Osteoblast (primary cell): ENCODE measurements around the gene USF1. TPM values are rescaled to one million over a fixed set of nuclear protein-coding genes. Genes with fewer than 3 reads are reported as not detected.
A peak's percentile ranks its signal among the peaks of the same experiment; 100 is the strongest.
"Not testable (repeated sequence)": the region's sequence is repeated elsewhere in the genome, so short reads cannot be mapped to it uniquely, and the experiment has no call there.

ENCODE experiments used
- DNase-seq: peaks from one replicate; pipeline ENCODE4 v3.0.0; 2011; ENCODE audit warnings: low spot score, mixed read lengths; ENCODE audit not compliant: insufficient read length; ENCODE audit errors: missing footprints
- H2AFZ ChIP-seq: 2 replicates; pipeline ENCODE4 v1.6.0; 2011; ENCODE audit warnings: mild to moderate bottlenecking, low read length
- H3K27ac ChIP-seq: 2 replicates; pipeline ENCODE4 v1.5.1; 2011; ENCODE audit warnings: mild to moderate bottlenecking, low read depth, low read length, moderate library complexity
- H3K27me3 ChIP-seq: 2 replicates; pipeline ENCODE4 v1.6.0; 2012; ENCODE audit warnings: mild to moderate bottlenecking, control low read depth, inconsistent platforms, low read length, moderate library complexity; ENCODE audit not compliant: insufficient read depth
- H3K36me3 ChIP-seq: 2 replicates; pipeline ENCODE4 v1.5.1; 2011; ENCODE audit warnings: mild to moderate bottlenecking, low read length, control low read depth, moderate library complexity; ENCODE audit not compliant: insufficient read depth
- H3K4me1 ChIP-seq: 2 replicates; pipeline ENCODE4 v1.5.1; 2011; ENCODE audit warnings: mild to moderate bottlenecking, low read length, control low read depth, moderate library complexity; ENCODE audit not compliant: insufficient read depth
- H3K4me2 ChIP-seq: 2 replicates; pipeline ENCODE4 v1.6.0; 2011; ENCODE audit warnings: mild to moderate bottlenecking, low read length; ENCODE audit not compliant: insufficient read depth
- H3K4me3 ChIP-seq: fragments of 200-600 bp; sonication (generic); 3 replicates; pipeline ENCODE4 v1.5.1; 2012; ENCODE audit warnings: mild to moderate bottlenecking, low read length, inconsistent platforms; ENCODE audit not compliant: insufficient read depth
- H3K79me2 ChIP-seq: 2 replicates; pipeline ENCODE4 v1.6.0; 2012; ENCODE audit warnings: mild to moderate bottlenecking, low read length, control low read depth, inconsistent platforms; ENCODE audit not compliant: insufficient read depth
- H3K9me3 ChIP-seq: 2 replicates; pipeline ENCODE4 v1.5.1; 2011; ENCODE audit warnings: low read depth, low read length, control low read depth
- H4K20me1 ChIP-seq: 2 replicates; pipeline ENCODE4 v1.6.0; 2012; ENCODE audit warnings: mild to moderate bottlenecking, low read length, control low read depth; ENCODE audit not compliant: insufficient read depth
- CTCF ChIP-seq: IDR thresholded peaks from 2 replicates; pipeline ENCODE4 v1.5.1; 2011; ENCODE audit warnings: mild to moderate bottlenecking, low read depth, low read length, moderate library complexity; ENCODE audit errors: extremely low read depth
- small RNA-seq: library from RNA; depleted of rRNA; stranded (forward); fragments of <200 nt; gene quantifications from one replicate; pipeline ENCODE3, GENCODE V24; 2012
- total RNA-seq: library from RNA; depleted of rRNA; stranded (reverse); fragments of >200 nt; gene quantifications from 2 replicates; pipeline ENCODE4 v1.2.3, GENCODE V29; 2012

USF1 gene
- total RNA-seq, 1 donor = 47.4 TPM

DNA sequence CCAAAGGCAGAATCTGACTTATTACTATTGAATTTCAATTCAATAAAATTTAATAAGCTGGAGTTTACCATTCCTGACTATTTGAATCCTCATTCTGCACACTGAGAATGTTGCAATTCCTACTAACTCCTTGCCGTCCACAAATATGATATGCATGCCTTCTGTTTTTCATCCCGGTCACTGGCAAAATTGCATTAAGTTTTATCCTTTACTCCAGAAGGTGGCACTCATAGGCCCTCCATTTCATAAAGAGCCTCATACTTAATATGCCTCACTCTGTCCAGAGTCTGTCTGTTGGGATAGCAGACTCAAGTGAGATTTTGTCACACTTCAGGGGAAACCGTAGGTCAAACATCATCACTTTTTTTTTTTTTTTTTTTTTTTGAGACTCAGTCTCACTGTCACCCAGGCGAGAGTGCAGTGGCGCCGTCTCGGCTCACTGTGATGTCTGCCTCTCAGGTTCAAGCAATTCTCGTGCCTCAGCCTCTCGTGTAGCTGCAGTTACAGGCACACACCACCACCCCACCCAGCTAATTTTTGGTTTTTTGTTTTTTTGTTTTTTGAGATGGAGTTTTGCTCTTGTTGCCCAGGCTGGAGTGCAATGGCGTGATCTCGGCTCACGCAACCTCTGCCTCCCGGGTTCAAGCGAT lies 52.1 kb downstream of the USF1 start:
- Histone ChIP-seq H3K27me3 (no peaks in the 10 kb centered on the region), H3K36me3 (no peaks in the 10 kb centered on the region), H4K20me1 (no peaks in the 10 kb centered on the region), H3K4me2 (no peak overlapping the region), H3K4me1 (peaks cover 8% of the 10 kb centered on the region), H3K27ac (no peak overlapping the region), H3K4me3 (no peak overlapping the region), H3K9me3 (no peaks in the 10 kb centered on the region), H2AFZ (no peak overlapping the region), H3K79me2 (no peaks in the 10 kb centered on the region)
- peak; percentile 49 for TF ChIP-seq CTCF
- DNase-seq = no peak

- not testable (repeated sequence) for DNase-seq, H3K79me2 ChIP-seq, H3K4me1 ChIP-seq, H3K36me3 ChIP-seq, H3K9me3 ChIP-seq, H4K20me1 ChIP-seq, H3K4me3 ChIP-seq, H2AFZ ChIP-seq, H3K4me2 ChIP-seq, H3K27ac ChIP-seq, H3K27me3 ChIP-seq
Measured at GRCh38 chr1:160992036-160992435, 53.7 kb downstream of the USF1 start.

Small RNAs within 50 kb of the gene (small RNA-seq; reads per million reads assigned to genes)
- gene AL591806.2 = not detected

Other genes with a start within 250 kb of the USF1 start
- not detected in 2 replicates for gene LY9, start 249.8 kb downstream of the USF1 start, total RNA-seq
- gene CD244, start 183.1 kb downstream of the USF1 start, total RNA-seq = not detected in 2 replicates
- not detected in 2 replicates for gene ITLN1, start 160.8 kb downstream of the USF1 start, total RNA-seq
- not detected in 2 replicates for gene ITLN2, start 91.2 kb downstream of the USF1 start, total RNA-seq
- 0.72 and 1.2 TPM in 2 replicates for gene F11R, start 24.8 kb downstream of the USF1 start, total RNA-seq
- 0.72 and 1.8 TPM in 2 replicates for gene TSTD1, start 7.0 kb downstream of the USF1 start, total RNA-seq
- under 0.01 TPM in 1 of 2 replicates, not detected in the other for gene ARHGAP30, start 23.9 kb upstream of the USF1 start, total RNA-seq
- gene NECTIN4, start 43.6 kb upstream of the USF1 start, total RNA-seq = under 0.01 TPM in 2 replicates
- gene KLHDC9, start 52.4 kb upstream of the USF1 start, total RNA-seq = 1.4 and 1.5 TPM in 2 replicates
- 17.7 and 27.9 TPM in 2 replicates for gene PFDN2, start 72.1 kb upstream of the USF1 start, total RNA-seq
- gene NIT1, start 72.1 kb upstream of the USF1 start, total RNA-seq = 23.9 and 28.0 TPM in 2 replicates
- gene DEDD, start 86.7 kb upstream of the USF1 start, total RNA-seq = 36.6 and 41.0 TPM in 2 replicates
- gene UFC1, start 108.0 kb upstream of the USF1 start, total RNA-seq = 87.5 and 95.2 TPM in 2 replicates
- gene USP21, start 113.5 kb upstream of the USF1 start, total RNA-seq = 8.0 and 9.1 TPM in 2 replicates
- 15.9 and 19.5 TPM in 2 replicates for gene PPOX, start 120.4 kb upstream of the USF1 start, total RNA-seq
- 18.5 and 18.9 TPM in 2 replicates for gene B4GALT3, start 131.5 kb upstream of the USF1 start, total RNA-seq
- gene ADAMTS4, start 153.1 kb upstream of the USF1 start, total RNA-seq = 1.4 and 3.5 TPM in 2 replicates
- 103 and 130 TPM in 2 replicates for gene NDUFS2, start 156.4 kb upstream of the USF1 start, total RNA-seq
- gene FCER1G, start 169.3 kb upstream of the USF1 start, total RNA-seq = 0.29 and 0.72 TPM in 2 replicates
- gene APOA2, start 177.7 kb upstream of the USF1 start, total RNA-seq = not detected in 2 replicates
- gene TOMM40L, start 180.1 kb upstream of the USF1 start, total RNA-seq = 6.5 and 8.8 TPM in 2 replicates
- gene NR1I3, start 192.2 kb upstream of the USF1 start, total RNA-seq = not detected in 2 replicates
- not detected in 2 replicates for gene PCP4L1, start 212.8 kb upstream of the USF1 start, total RNA-seq